ENCODE results near the gene MUSTN1. TPM values are rescaled to one million over a fixed set of nuclear protein-coding genes. Genes with fewer than 3 reads are reported as not detected.

The MUSTN1 gene
- total and polyA plus RNA-seq, 2 of the 13 experiments (the other 11 are each of a cell fraction or from before 2014, with no cell fraction given) = 0.84 to 1.4 TPM

GRCh38 chr3:52792413-52792812 lies 42.4 kb downstream of the MUSTN1 start (continued):
- TF ChIP-seq ZNF503 (CRISPR knock-in tag; IDR thresholded peaks at IDR 0.05) (no peak), IRF2 (CRISPR knock-in tag; IDR thresholded peaks at IDR 0.05) (peak; percentile 17; the same call in 1 of the 2 replicates), ISX (CRISPR knock-in tag; conservative IDR thresholded peaks at IDR 0.05) (no peak), ZNF205 (CRISPR knock-in tag; IDR thresholded peaks at IDR 0.05) (0 out of 2 replicates have a peak, but pooled peaks have one; percentile 63), ATM (IDR thresholded peaks at IDR 0.05; ENCODE audit: borderline replicate concordance) (no peak), NR2F6 (IDR thresholded peaks at IDR 0.05) (no peak), NR2F6 (CRISPR knock-in tag; IDR thresholded peaks at IDR 0.05) (0 out of 2 replicates have a peak, but pooled peaks have one; percentile 28), THYN1 (CRISPR knock-in tag; IDR thresholded peaks at IDR 0.05; ENCODE audit: borderline replicate concordance, low read depth) (no peak), THAP8 (CRISPR knock-in tag; IDR thresholded peaks at IDR 0.05; ENCODE audit: borderline replicate concordance) (no peak), SCMH1 (CRISPR knock-in tag; IDR thresholded peaks at IDR 0.05; ENCODE audit: borderline replicate concordance) (no peak), TAF1 (CRISPR knock-in tag; IDR thresholded peaks at IDR 0.05) (no peak), FOXO1 (CRISPR knock-in tag; IDR thresholded peaks at IDR 0.05) (no peak), ZNF232 (CRISPR knock-in tag; IDR thresholded peaks at IDR 0.05; ENCODE audit: borderline replicate concordance) (no peak), MXD1 (CRISPR knock-in tag; IDR thresholded peaks at IDR 0.05) (no peak), ZNF121 (CRISPR knock-in tag; IDR thresholded peaks at IDR 0.05) (no peak), SRSF1 (optimal IDR thresholded peaks at IDR 0.05; ENCODE audit: low read depth, low read length) (no peak), IRF9 (CRISPR knock-in tag; IDR thresholded peaks at IDR 0.05; ENCODE audit: borderline replicate concordance) (no peak), FOXA1 (IDR thresholded peaks at IDR 0.05) (no peak), FOXA1 (CRISPR knock-in tag; IDR thresholded peaks at IDR 0.05) (0 out of 2 replicates have a peak, but pooled peaks have one; percentile 19), ZFP36L2 (CRISPR knock-in tag; IDR thresholded peaks at IDR 0.05) (no peak), ZNF75D (CRISPR knock-in tag; IDR thresholded peaks at IDR 0.05; ENCODE audit: borderline replicate concordance) (no peak), TFAP4 (IDR thresholded peaks at IDR 0.05; ENCODE audit: borderline replicate concordance, low read depth) (peak; percentile 47; the same call in 1 of the 2 replicates), ZFX (CRISPR knock-in tag; IDR thresholded peaks at IDR 0.05; ENCODE audit: low read depth) (peak; percentile 83), KDM4B (CRISPR knock-in tag; IDR thresholded peaks at IDR 0.05) (no peak), REPIN1 (CRISPR knock-in tag; IDR thresholded peaks at IDR 0.05; ENCODE audit: borderline replicate concordance, low read depth) (peak; percentile 61; the same call in 1 of the 2 replicates), HMGXB4 (CRISPR knock-in tag; IDR thresholded peaks at IDR 0.05; ENCODE audit: borderline replicate concordance in 1 of 2, low read depth in 1 of 2) (peak; percentile 38 to 47; a peak in 2 of 4 replicates)
